ENCODE measurements around the gene CRYGC. TPM values are rescaled to one million over a fixed set of nuclear protein-coding genes. Genes with fewer than 3 reads are reported as not detected.

CRYGC gene
- total RNA-seq, 5 donors from 2014 or later (not counting 1 experiment from before 2014, with no cell fraction given): not detected

- H3K27ac ChIP-seq (ENCODE audit: low read length): no peak overlapping the region
- Mint-ChIP-seq H3K4me3 (no peak overlapping the region), H3K27me3 (no peaks in the 10 kb centered on the region), H3K4me1 (no peaks in the 10 kb centered on the region), H3K27ac (no peak overlapping the region), H3K9me3 (peaks cover 0 to 4% (median 3%) of the 10 kb centered on the region in 3 donors), H3K36me3 (no peaks in the 10 kb centered on the region)
- H3K9me3 ChIP-seq: no peaks in the 10 kb centered on the region
- peaks cover 0 to 2% of the 10 kb centered on the region in 2 experiments for H3K27me3 ChIP-seq (replicated peaks in 1 of 2; ENCODE audit: control insufficient read depth in 2 of 2, extremely low read depth in 1 of 2, insufficient read depth in 2 of 2, low read length in 1 of 2)
- no peaks in the 10 kb centered on the region for H3K36me3 ChIP-seq (ENCODE audit: control insufficient read depth in 2 of 2, extremely low read depth in 1 of 2, insufficient read depth in 1 of 2, low read length in 1 of 2)
- H3K4me1 ChIP-seq (ENCODE audit: control insufficient read depth in 1 of 2, extremely low read depth in 1 of 2, insufficient read depth in 2 of 2, low read length in 2 of 2): no peaks in the 10 kb centered on the region
- no peak for DNase-seq
- no peak for ATAC-seq (replicated peaks in 1 of 4)
- CTCF ChIA-PET: no interaction called here
- no peak overlapping the region for H3K4me3 ChIP-seq (ENCODE audit: control insufficient read depth in 1 of 2, extremely low read depth in 1 of 2, low read length in 1 of 2)
- POLR2A ChIA-PET: no interaction called here
These were observed 36.5 kb downstream of the CRYGC start for GRCh38 chr2:208093128-208093527.

GRCh38 chr2:208092093-208092832 lies 37.4 kb downstream of the CRYGC start:
- WGBS (ENCODE audit: insufficient coverage): no CpG with 5 or more reads among the region's 1 CpG
- Mint-ChIP-seq H3K36me3 (no peaks in the 10 kb centered on the region), H3K4me3 (no peak overlapping the region), H3K9me3 (peaks cover 0 to 4% (median 3%) of the 10 kb centered on the region in 3 donors), H3K27ac (no peak overlapping the region), H3K4me1 (no peaks in the 10 kb centered on the region), H3K27me3 (no peaks in the 10 kb centered on the region)
- H3K9me3 ChIP-seq: no peaks in the 10 kb centered on the region
- no peaks in the 10 kb centered on the region for H3K27me3 ChIP-seq (replicated peaks in 1 of 2; ENCODE audit: control insufficient read depth in 2 of 2, extremely low read depth in 1 of 2, insufficient read depth in 2 of 2, low read length in 1 of 2)
- CTCF ChIA-PET: no interaction called here
- POLR2A ChIA-PET: no interaction called here
- no peaks in the 10 kb centered on the region for H3K4me1 ChIP-seq (ENCODE audit: control insufficient read depth in 1 of 2, extremely low read depth in 1 of 2, insufficient read depth in 2 of 2, low read length in 2 of 2)
- H3K36me3 ChIP-seq (ENCODE audit: control insufficient read depth in 2 of 2, extremely low read depth in 1 of 2, insufficient read depth in 1 of 2, low read length in 1 of 2): no peaks in the 10 kb centered on the region
- no peak for DNase-seq
- ATAC-seq (replicated peaks in 1 of 4): no peak
- H3K27ac ChIP-seq (ENCODE audit: low read length): no peak overlapping the region
- no peak overlapping the region for H3K4me3 ChIP-seq (ENCODE audit: control insufficient read depth in 1 of 2, extremely low read depth in 1 of 2, low read length in 1 of 2)

- H3K4me3 ChIP-seq (ENCODE audit: control insufficient read depth in 1 of 2, extremely low read depth in 1 of 2, low read length in 1 of 2): no peak overlapping the region
- Mint-ChIP-seq H3K27ac (no peak overlapping the region), H3K36me3 (no peaks in the 10 kb centered on the region), H3K9me3 (peaks cover 0 to 4% (median 3%) of the 10 kb centered on the region in 3 donors), H3K4me1 (no peaks in the 10 kb centered on the region), H3K27me3 (no peaks in the 10 kb centered on the region), H3K4me3 (no peak overlapping the region)
- ChIA-PET POLR2A (no interaction called here), CTCF (interaction anchor here in 1 of 2 donors (0.6 kb wide), 1 partner anchor 71 kb away, joined by 3 read pairs; no protein-coding TSS in a partner anchor)
- ATAC-seq (replicated peaks in 1 of 4) (no peak), DNase-seq (no peak)
- H3K4me1 ChIP-seq (ENCODE audit: control insufficient read depth in 1 of 2, extremely low read depth in 1 of 2, insufficient read depth in 2 of 2, low read length in 2 of 2): no peaks in the 10 kb centered on the region
- H3K36me3 ChIP-seq (ENCODE audit: control insufficient read depth in 2 of 2, extremely low read depth in 1 of 2, insufficient read depth in 1 of 2, low read length in 1 of 2): no peaks in the 10 kb centered on the region
- H3K27me3 ChIP-seq (replicated peaks in 1 of 2; ENCODE audit: control insufficient read depth in 2 of 2, extremely low read depth in 1 of 2, insufficient read depth in 2 of 2, low read length in 1 of 2): no peaks in the 10 kb centered on the region
- H3K9me3 ChIP-seq: no peaks in the 10 kb centered on the region
- H3K27ac ChIP-seq (ENCODE audit: low read length): no peak overlapping the region
These were observed 39.2 kb downstream of the CRYGC start for GRCh38 chr2:208090420-208090819.

- WGBS (ENCODE audit: insufficient coverage): 0% methylated on average over 1 of the region's 1 CpG
- no peak for ATAC-seq (replicated peaks in 1 of 4)
- Mint-ChIP-seq H3K27ac (no peak overlapping the region), H3K4me3 (no peak overlapping the region), H3K4me1 (no peaks in the 10 kb centered on the region), H3K27me3 (peaks cover 3 to 4% of the 10 kb centered on the region in 2 donors), H3K36me3 (no peaks in the 10 kb centered on the region), H3K9me3 (peaks cover 0 to 4% (median 3%) of the 10 kb centered on the region in 3 donors)
- ChIA-PET CTCF (no interaction called here), POLR2A (no interaction called here)
- Histone ChIP-seq H3K27ac (ENCODE audit: low read length) (no peak overlapping the region), H3K27me3 (replicated peaks in 1 of 2; ENCODE audit: control insufficient read depth in 2 of 2, extremely low read depth in 1 of 2, insufficient read depth in 2 of 2, low read length in 1 of 2) (no peaks in the 10 kb centered on the region), H3K4me3 (ENCODE audit: control insufficient read depth in 1 of 2, extremely low read depth in 1 of 2, low read length in 1 of 2) (no peak overlapping the region), H3K4me1 (ENCODE audit: control insufficient read depth in 1 of 2, extremely low read depth in 1 of 2, insufficient read depth in 2 of 2, low read length in 2 of 2) (no peaks in the 10 kb centered on the region), H3K9me3 (no peaks in the 10 kb centered on the region), H3K36me3 (ENCODE audit: control insufficient read depth in 2 of 2, extremely low read depth in 1 of 2, insufficient read depth in 1 of 2, low read length in 1 of 2) (no peaks in the 10 kb centered on the region)
- no peak for DNase-seq
These were observed 43.6 kb downstream of the CRYGC start for GRCh38 chr2:208086029-208086428.

- no peaks in the 10 kb centered on the region for H3K4me1 Mint-ChIP-seq
- H3K9me3 Mint-ChIP-seq: no peaks in the 10 kb centered on the region
- Histone ChIP-seq H3K9me3 (no peaks in the 10 kb centered on the region), H3K4me3 (ENCODE audit: control insufficient read depth in 1 of 2, extremely low read depth in 1 of 2, low read length in 1 of 2) (no peak overlapping the region), H3K4me1 (ENCODE audit: control insufficient read depth in 1 of 2, extremely low read depth in 1 of 2, insufficient read depth in 2 of 2, low read length in 2 of 2) (no peaks in the 10 kb centered on the region), H3K27ac (ENCODE audit: low read length) (no peak overlapping the region), H3K27me3 (replicated peaks in 1 of 2; ENCODE audit: control insufficient read depth in 2 of 2, extremely low read depth in 1 of 2, insufficient read depth in 2 of 2, low read length in 1 of 2) (no peaks in the 10 kb centered on the region), H3K36me3 (ENCODE audit: control insufficient read depth in 2 of 2, extremely low read depth in 1 of 2, insufficient read depth in 1 of 2, low read length in 1 of 2) (no peaks in the 10 kb centered on the region)
- no peak overlapping the region for H3K4me3 Mint-ChIP-seq
- ATAC-seq (replicated peaks in 1 of 4): no peak
- ChIA-PET POLR2A (no interaction called here), CTCF (no interaction called here)
- H3K36me3 Mint-ChIP-seq: no peaks in the 10 kb centered on the region
- H3K27me3 Mint-ChIP-seq: peaks cover 13 to 14% of the 10 kb centered on the region in 2 donors
- DNase-seq: no peak
- H3K27ac Mint-ChIP-seq: no peak overlapping the region
These were observed 45.8 kb downstream of the CRYGC start for GRCh38 chr2:208083807-208084206.

Other genes with a start within 250 kb of the CRYGC start
- 10 to 100 TPM; 12.3 to 18.1 (median 13.9) TPM for gene PLEKHM3, start 104.3 kb downstream of the CRYGC start, total RNA-seq
- not detected for gene CRYGD, start 5.3 kb downstream of the CRYGC start, total RNA-seq
- gene CRYGB, start 16.3 kb upstream of the CRYGC start, total RNA-seq: not detected
- gene CRYGA, start 33.8 kb upstream of the CRYGC start, total RNA-seq: not detected
- gene C2orf80, start 60.2 kb upstream of the CRYGC start, total RNA-seq: not detected
- 10 to 100 TPM in 3 of 5 donors, 1 to 10 TPM in 2; 5.1 to 22.9 (median 22.2) TPM for gene IDH1, start 125.2 kb upstream of the CRYGC start, total RNA-seq
- gene PIKFYVE, start 136.4 kb upstream of the CRYGC start, total RNA-seq: 10 to 100 TPM; 35.3 to 42.6 (median 38.6) TPM